HEK293 (cell line): Measurements from ENCODE around the gene OSBP2.

ENCODE experiments used
- CTCF ChIA-PET: fragments of 350-600 bp; formaldehyde crosslinking; extraction: SDS; loops from one replicate; lab custom pipeline; 2021; ENCODE audit warnings: antibody characterized with exemption; lab: Yijun Ruan, JAX
- POLR2A ChIA-PET: fragments of 300-600 bp; formaldehyde crosslinking; extraction: SDS; loops from one replicate; lab custom pipeline; 2020; ENCODE audit warnings: antibody characterized with exemption, inconsistent platforms; lab: Yijun Ruan, JAX
- H3K27ac ChIP-seq: fragments of 200-500 bp; sonication (Bioruptor generic); 2 replicates; pipeline ENCODE4 v1.5.1; 2014; ENCODE audit warnings: low read depth, low read length, control low read depth, inconsistent platforms; ENCODE audit errors: extremely low read depth
- H3K36me3 ChIP-seq, 2 experiments: fragments of 200-500 bp in 1 of 2; sonication (Bioruptor generic) in 1 of 2; 1 replicate in 1 of 2; 2 replicates in 1 of 2; pipeline ENCODE4 v1.5.1; 2014 to 2017; ENCODE audit warnings: inconsistent platforms in 2 of 2, low read length in 2 of 2; ENCODE audit not compliant: control insufficient read depth in 2 of 2, insufficient read depth in 1 of 2
- H3K4me1 ChIP-seq: fragments of 200-500 bp; sonication (Bioruptor generic); 2 replicates; pipeline ENCODE4 v1.5.1; 2014; ENCODE audit warnings: mild to moderate bottlenecking, low read length, inconsistent platforms; ENCODE audit not compliant: control insufficient read depth, insufficient read depth
- H3K4me3 ChIP-seq: 2 replicates; pipeline ENCODE4 v1.5.1; 2011; ENCODE audit warnings: low read depth, mild to moderate bottlenecking, control low read depth, low read length, moderate library complexity
- H3K9me3 ChIP-seq: fragments of 200-500 bp; sonication (Bioruptor generic); 2 replicates; pipeline ENCODE4 v1.5.1; 2014; ENCODE audit warnings: low read depth, low read length, inconsistent platforms; ENCODE audit not compliant: control insufficient read depth, insufficient read depth
- HOXC10 ChIP-seq: sonication (generic); formaldehyde crosslinking; IDR thresholded peaks from 2 replicates; pipeline ENCODE4 v1.8.1; 2023; ENCODE audit warnings: mild to moderate bottlenecking, missing genetic modification reagents
- SP2 ChIP-seq: fragments of 450-650 bp; formaldehyde crosslinking; IDR thresholded peaks from 2 replicates; pipeline ENCODE4 v1.5.1; 2016; ENCODE audit warnings: missing biosample characterization, missing genetic modification characterization
- ZNF146 ChIP-seq: fragments of 450-650 bp; formaldehyde crosslinking; IDR thresholded peaks from 2 replicates; pipeline ENCODE4 v1.5.1; 2016; ENCODE audit warnings: missing biosample characterization, missing genetic modification characterization
- ZNF16 ChIP-seq: fragments of 450-650 bp; formaldehyde crosslinking; IDR thresholded peaks from 2 replicates; pipeline ENCODE4 v1.5.1; 2016; ENCODE audit warnings: low read depth, missing biosample characterization, missing genetic modification characterization
- ZNF239 ChIP-seq: fragments of 450-650 bp; formaldehyde crosslinking; IDR thresholded peaks from 2 replicates; pipeline ENCODE4 v1.5.1; 2016; ENCODE audit warnings: missing biosample characterization, missing genetic modification characterization
- ZNF341 ChIP-seq: fragments of 450-650 bp; formaldehyde crosslinking; IDR thresholded peaks from 2 replicates; pipeline ENCODE4; 2016; ENCODE audit warnings: low read depth, missing biosample characterization, missing genetic modification characterization
- ZNF544 ChIP-seq: fragments of 450-650 bp; formaldehyde crosslinking; IDR thresholded peaks from 2 replicates; pipeline ENCODE4 v1.5.0; 2017; ENCODE audit warnings: missing biosample characterization, missing genetic modification characterization
- ZNF747 ChIP-seq: fragments of 450-650 bp; formaldehyde crosslinking; IDR thresholded peaks from 2 replicates; pipeline ENCODE4 v1.5.1; 2016; ENCODE audit warnings: missing biosample characterization, missing genetic modification characterization
- TF ChIP-seq, protein P1 (sequence below): fragments of 450-650 bp; formaldehyde crosslinking; conservative IDR thresholded peaks from 2 replicates; pipeline ENCODE4 v1.5.1; 2016; ENCODE audit warnings: low read depth, missing biosample characterization, missing genetic modification characterization
- TF ChIP-seq, protein P2 (sequence below): fragments of 450-650 bp; formaldehyde crosslinking; IDR thresholded peaks from 2 replicates; pipeline ENCODE4 v1.5.1; 2016; ENCODE audit warnings: missing biosample characterization, missing genetic modification characterization
- TF ChIP-seq, protein P3 (sequence below): fragments of 450-650 bp; formaldehyde crosslinking; IDR thresholded peaks from 2 replicates; pipeline ENCODE4 v1.5.1; 2016; ENCODE audit warnings: missing biosample characterization, missing genetic modification characterization
- TF ChIP-seq, protein P4 (sequence below): fragments of 450-650 bp; formaldehyde crosslinking; IDR thresholded peaks from 2 replicates; pipeline ENCODE4 v1.5.1; 2016; ENCODE audit warnings: missing biosample characterization, missing genetic modification characterization
- TF ChIP-seq, protein P5 (sequence below): fragments of 450-650 bp; formaldehyde crosslinking; IDR thresholded peaks from 2 replicates; pipeline ENCODE4 v1.5.1; 2016; ENCODE audit warnings: missing biosample characterization, missing genetic modification characterization

The OSBP2 gene

DNA sequence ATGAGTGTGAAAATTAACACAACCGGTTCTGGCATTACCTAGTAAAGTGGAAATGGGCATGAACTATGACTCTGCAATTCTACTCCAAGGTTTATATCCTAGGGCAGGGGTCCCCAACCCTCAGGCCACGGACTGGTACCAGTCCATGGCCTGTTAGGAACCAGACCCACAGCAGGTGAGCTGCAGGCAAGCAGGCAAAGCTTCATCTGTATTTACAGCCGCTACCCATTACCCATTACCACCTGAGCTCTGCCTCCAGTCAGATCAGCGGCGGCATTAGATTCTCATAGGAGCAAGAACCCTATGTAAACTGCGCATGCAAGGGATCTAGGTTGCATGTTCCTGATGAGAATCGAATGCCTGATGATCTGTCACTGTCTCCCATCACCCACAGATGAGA is 224.1 kb downstream of the OSBP2 start (continued):
- TF ChIP-seq, protein P1, sequence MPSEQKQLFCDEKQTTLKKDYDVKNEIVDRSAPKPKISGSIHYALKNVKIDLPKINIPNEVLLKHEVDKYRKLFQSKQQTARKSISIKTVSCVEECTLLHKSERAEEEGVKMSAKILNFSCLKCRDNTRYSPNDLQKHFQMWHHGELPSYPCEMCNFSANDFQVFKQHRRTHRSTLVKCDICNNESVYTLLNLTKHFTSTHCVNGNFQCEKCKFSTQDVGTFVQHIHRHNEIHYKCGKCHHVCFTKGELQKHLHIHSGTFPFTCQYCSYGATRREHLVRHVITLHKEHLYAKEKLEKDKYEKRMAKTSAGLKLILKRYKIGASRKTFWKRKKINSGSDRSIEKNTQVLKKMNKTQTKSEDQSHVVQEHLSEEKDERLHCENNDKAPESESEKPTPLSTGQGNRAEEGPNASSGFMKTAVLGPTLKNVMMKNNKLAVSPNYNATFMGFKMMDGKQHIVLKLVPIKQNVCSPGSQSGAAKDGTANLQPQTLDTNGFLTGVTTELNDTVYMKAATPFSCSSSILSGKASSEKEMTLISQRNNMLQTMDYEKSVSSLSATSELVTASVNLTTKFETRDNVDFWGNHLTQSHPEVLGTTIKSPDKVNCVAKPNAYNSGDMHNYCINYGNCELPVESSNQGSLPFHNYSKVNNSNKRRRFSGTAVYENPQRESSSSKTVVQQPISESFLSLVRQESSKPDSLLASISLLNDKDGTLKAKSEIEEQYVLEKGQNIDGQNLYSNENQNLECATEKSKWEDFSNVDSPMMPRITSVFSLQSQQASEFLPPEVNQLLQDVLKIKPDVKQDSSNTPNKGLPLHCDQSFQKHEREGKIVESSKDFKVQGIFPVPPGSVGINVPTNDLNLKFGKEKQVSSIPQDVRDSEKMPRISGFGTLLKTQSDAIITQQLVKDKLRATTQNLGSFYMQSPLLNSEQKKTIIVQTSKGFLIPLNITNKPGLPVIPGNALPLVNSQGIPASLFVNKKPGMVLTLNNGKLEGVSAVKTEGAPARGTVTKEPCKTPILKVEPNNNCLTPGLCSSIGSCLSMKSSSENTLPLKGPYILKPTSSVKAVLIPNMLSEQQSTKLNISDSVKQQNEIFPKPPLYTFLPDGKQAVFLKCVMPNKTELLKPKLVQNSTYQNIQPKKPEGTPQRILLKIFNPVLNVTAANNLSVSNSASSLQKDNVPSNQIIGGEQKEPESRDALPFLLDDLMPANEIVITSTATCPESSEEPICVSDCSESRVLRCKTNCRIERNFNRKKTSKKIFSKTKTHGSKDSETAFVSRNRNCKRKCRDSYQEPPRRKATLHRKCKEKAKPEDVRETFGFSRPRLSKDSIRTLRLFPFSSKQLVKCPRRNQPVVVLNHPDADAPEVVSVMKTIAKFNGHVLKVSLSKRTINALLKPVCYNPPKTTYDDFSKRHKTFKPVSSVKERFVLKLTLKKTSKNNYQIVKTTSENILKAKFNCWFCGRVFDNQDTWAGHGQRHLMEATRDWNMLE: no peak
- TF ChIP-seq, protein P2, sequence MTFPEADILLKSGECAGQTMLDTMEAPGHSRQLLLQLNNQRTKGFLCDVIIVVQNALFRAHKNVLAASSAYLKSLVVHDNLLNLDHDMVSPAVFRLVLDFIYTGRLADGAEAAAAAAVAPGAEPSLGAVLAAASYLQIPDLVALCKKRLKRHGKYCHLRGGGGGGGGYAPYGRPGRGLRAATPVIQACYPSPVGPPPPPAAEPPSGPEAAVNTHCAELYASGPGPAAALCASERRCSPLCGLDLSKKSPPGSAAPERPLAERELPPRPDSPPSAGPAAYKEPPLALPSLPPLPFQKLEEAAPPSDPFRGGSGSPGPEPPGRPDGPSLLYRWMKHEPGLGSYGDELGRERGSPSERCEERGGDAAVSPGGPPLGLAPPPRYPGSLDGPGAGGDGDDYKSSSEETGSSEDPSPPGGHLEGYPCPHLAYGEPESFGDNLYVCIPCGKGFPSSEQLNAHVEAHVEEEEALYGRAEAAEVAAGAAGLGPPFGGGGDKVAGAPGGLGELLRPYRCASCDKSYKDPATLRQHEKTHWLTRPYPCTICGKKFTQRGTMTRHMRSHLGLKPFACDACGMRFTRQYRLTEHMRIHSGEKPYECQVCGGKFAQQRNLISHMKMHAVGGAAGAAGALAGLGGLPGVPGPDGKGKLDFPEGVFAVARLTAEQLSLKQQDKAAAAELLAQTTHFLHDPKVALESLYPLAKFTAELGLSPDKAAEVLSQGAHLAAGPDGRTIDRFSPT (tag by site-specific recombination): no peak
- TF ChIP-seq ZNF747 (tag by site-specific recombination) (no peak), HOXC10 (CRISPR knock-in tag) (no peak), ZNF341 (tag by site-specific recombination) (no peak), ZNF239 (tag by site-specific recombination) (no peak), ZNF16 (tag by site-specific recombination) (no peak)
- TF ChIP-seq, protein P3, sequence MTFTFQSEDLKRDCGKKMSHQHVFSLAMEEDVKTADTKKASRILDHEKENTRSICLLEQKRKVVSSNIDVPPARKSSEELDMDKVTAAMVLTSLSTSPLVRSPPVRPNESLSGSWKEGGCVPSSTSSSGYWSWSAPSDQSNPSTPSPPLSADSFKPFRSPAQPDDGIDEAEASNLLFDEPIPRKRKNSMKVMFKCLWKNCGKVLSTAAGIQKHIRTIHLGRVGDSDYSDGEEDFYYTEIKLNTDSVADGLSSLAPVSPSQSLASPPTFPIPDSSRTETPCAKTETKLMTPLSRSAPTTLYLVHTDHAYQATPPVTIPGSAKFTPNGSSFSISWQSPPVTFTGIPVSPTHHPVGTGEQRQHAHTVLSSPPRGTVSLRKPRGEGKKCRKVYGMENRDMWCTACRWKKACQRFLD (tag by site-specific recombination): no peak
- TF ChIP-seq, protein P4, sequence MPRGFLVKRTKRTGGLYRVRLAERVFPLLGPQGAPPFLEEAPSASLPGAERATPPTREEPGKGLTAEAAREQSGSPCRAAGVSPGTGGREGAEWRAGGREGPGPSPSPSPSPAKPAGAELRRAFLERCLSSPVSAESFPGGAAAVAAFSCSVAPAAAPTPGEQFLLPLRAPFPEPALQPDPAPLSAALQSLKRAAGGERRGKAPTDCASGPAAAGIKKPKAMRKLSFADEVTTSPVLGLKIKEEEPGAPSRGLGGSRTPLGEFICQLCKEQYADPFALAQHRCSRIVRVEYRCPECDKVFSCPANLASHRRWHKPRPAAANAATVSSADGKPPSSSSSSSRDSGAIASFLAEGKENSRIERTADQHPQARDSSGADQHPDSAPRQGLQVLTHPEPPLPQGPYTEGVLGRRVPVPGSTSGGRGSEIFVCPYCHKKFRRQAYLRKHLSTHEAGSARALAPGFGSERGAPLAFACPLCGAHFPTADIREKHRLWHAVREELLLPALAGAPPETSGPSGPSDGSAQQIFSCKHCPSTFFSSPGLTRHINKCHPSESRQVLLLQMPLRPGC (tag by site-specific recombination): no peak
- TF ChIP-seq, all 188 proteins: peak for 0

DNA sequence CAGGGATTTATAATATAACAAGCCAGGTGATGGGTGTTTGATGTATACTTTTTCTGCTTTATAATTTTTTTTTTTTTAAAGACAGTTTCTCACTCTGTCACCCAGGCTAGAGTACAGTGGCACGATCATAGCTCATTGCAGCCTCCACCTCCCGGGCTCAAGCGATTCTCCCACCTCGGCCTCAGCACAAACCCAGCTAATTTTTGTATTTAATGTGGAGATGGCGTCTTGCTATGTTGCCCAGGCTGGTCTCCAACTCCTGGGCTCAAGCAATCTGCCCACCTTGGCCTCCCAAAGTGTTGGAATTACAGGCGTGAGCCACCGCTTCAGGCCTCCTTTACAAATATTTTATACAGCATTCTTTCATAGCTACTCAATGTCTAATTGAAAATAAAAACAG is 225.3 kb downstream of the OSBP2 start:
- H3K4me1 ChIP-seq: no peaks in the 10 kb centered on the region
- POLR2A ChIA-PET: interaction anchor here (1.0 kb wide), 1 partner anchor 328 kb away, joined by 4 read pairs; the partner anchor contains the start of gene PES1
- H3K27ac ChIP-seq: no peak overlapping the region
- H3K9me3 ChIP-seq: peaks cover 2% of the 10 kb centered on the region
- TF ChIP-seq, protein P5, sequence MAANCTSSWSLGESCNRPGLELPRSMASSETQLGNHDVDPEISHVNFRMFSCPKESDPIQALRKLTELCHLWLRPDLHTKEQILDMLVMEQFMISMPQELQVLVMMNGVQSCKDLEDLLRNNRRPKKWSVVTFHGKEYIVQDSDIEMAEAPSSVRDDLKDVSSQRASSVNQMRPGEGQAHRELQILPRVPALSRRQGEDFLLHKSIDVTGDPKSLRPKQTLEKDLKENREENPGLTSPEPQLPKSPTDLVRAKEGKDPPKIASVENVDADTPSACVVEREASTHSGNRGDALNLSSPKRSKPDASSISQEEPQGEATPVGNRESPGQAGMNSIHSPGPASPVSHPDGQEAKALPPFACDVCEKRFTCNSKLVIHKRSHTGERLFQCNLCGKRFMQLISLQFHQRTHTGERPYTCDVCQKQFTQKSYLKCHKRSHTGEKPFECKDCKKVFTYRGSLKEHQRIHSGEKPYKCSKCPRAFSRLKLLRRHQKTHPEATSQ (tag by site-specific recombination): no peak
- no peak for TF ChIP-seq ZNF146 (tag by site-specific recombination)
- no peak for TF ChIP-seq ZNF544 (tag by site-specific recombination)
- no peak for TF ChIP-seq SP2
- H3K4me3 ChIP-seq: no peak overlapping the region
- H3K36me3 ChIP-seq: peaks cover 3 to 7% of the 10 kb centered on the region in 2 experiments; a peak in 2 of 3 replicates
- CTCF ChIA-PET: interaction anchor here (0.5 to 6.9 kb wide), 78 partner anchors 10 to 1869 kb away, joined by 3 to 166 read pairs (median 4); partner anchors contain the start of genes PES1, PLA2G3 and SLC35E4
